HG02973 (cell line): ENCODE measurements around the gene LSAMP.

Experiments
- ATAC-seq: cut with Tn5 transposase; IDR thresholded peaks from one replicate; pipeline ENCODE4 v1.9.1; 2021; ENCODE audit warnings: moderate library complexity; ENCODE audit not compliant: unreplicated experiment

LSAMP gene

GRCh38 chr3:116433552-116433951 lies 11.7 kb downstream of the LSAMP start:
- ATAC-seq, result no peak

GRCh38 chr3:116432795-116433194 lies 12.5 kb downstream of the LSAMP start:
- ATAC-seq, result no peak

- ATAC-seq, result no peak
Measured at GRCh38 chr3:116429479-116430269, 15.6 kb downstream of the LSAMP start.

- no peak for ATAC-seq
Measured at GRCh38 chr3:116426036-116426435, 19.3 kb downstream of the LSAMP start.

- ATAC-seq, result no peak
Measured at GRCh38 chr3:116425126-116425525, 20.2 kb downstream of the LSAMP start.

- ATAC-seq, result no peak
Measured at GRCh38 chr3:116423945-116424344, 21.3 kb downstream of the LSAMP start.

GRCh38 chr3:116423374-116423773 lies 21.9 kb downstream of the LSAMP start:
- no peak for ATAC-seq

- no peak for ATAC-seq
Measured at GRCh38 chr3:116417151-116417550, 28.1 kb downstream of the LSAMP start.

GRCh38 chr3:116413319-116413718 lies 32.0 kb downstream of the LSAMP start:
- no peak for ATAC-seq

- ATAC-seq, result no peak
Measured at GRCh38 chr3:116408473-116408872, 36.8 kb downstream of the LSAMP start.

GRCh38 chr3:116405231-116405630 lies 40.1 kb downstream of the LSAMP start:
- no peak for ATAC-seq

GRCh38 chr3:116399701-116400226 lies 45.5 kb downstream of the LSAMP start:
- no peak for ATAC-seq

- ATAC-seq, result no peak
Measured at GRCh38 chr3:116394365-116394764, 50.9 kb downstream of the LSAMP start.

GRCh38 chr3:116393199-116393598 lies 52.1 kb downstream of the LSAMP start:
- ATAC-seq, result no peak

- ATAC-seq, result no peak
Measured at GRCh38 chr3:116392291-116392690, 53.0 kb downstream of the LSAMP start.

- ATAC-seq, result no peak
Measured at GRCh38 chr3:116391296-116392201, 53.7 kb downstream of the LSAMP start.

- no peak for ATAC-seq
Measured at GRCh38 chr3:116390318-116390717, 55.0 kb downstream of the LSAMP start.

- no peak for ATAC-seq
Measured at GRCh38 chr3:116388867-116389385, 56.4 kb downstream of the LSAMP start.

GRCh38 chr3:116386168-116386567 lies 59.1 kb downstream of the LSAMP start:
- no peak for ATAC-seq

GRCh38 chr3:116384717-116385116 lies 60.6 kb downstream of the LSAMP start:
- no peak for ATAC-seq

GRCh38 chr3:116378077-116378476 lies 67.2 kb downstream of the LSAMP start:
- ATAC-seq, result no peak
